Retinal pigment epithelial cell (primary cell): ENCODE measurements around the gene GNG2.
A peak's percentile ranks its signal among the peaks of the same experiment; 100 is the strongest.

ENCODE experiments used
- DNase-seq: peaks from one replicate; pipeline ENCODE4 v3.0.0-alpha.2; 2010; ENCODE audit warnings: low read depth
- H3K4me3 ChIP-seq: 2 replicates; pipeline ENCODE4 v1.5.1; 2011; ENCODE audit warnings: mild to moderate bottlenecking, low read length, control low read depth, moderate library complexity
- TF ChIP-seq, protein P1 (sequence below): conservative IDR thresholded peaks from 2 replicates; pipeline ENCODE4 v1.5.1; 2011; ENCODE audit warnings: low read depth, low read length, control low read depth, inconsistent platforms

GNG2 gene

GRCh38 chr14:51954031-51954430 lies 93.6 kb downstream of the GNG2 start:
- TF ChIP-seq, protein P1, sequence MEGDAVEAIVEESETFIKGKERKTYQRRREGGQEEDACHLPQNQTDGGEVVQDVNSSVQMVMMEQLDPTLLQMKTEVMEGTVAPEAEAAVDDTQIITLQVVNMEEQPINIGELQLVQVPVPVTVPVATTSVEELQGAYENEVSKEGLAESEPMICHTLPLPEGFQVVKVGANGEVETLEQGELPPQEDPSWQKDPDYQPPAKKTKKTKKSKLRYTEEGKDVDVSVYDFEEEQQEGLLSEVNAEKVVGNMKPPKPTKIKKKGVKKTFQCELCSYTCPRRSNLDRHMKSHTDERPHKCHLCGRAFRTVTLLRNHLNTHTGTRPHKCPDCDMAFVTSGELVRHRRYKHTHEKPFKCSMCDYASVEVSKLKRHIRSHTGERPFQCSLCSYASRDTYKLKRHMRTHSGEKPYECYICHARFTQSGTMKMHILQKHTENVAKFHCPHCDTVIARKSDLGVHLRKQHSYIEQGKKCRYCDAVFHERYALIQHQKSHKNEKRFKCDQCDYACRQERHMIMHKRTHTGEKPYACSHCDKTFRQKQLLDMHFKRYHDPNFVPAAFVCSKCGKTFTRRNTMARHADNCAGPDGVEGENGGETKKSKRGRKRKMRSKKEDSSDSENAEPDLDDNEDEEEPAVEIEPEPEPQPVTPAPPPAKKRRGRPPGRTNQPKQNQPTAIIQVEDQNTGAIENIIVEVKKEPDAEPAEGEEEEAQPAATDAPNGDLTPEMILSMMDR = no peak

GRCh38 chr14:51954657-51955056 lies 94.2 kb downstream of the GNG2 start:
- no peak overlapping the region for H3K4me3 ChIP-seq
- TF ChIP-seq, protein P1 = no peak
- DNase-seq = no peak

More at GRCh38 chr14:51954031-51954430, 93.6 kb downstream of the GNG2 start:
- H3K4me3 ChIP-seq = no peak overlapping the region
- DNase-seq = no peak

DNA sequence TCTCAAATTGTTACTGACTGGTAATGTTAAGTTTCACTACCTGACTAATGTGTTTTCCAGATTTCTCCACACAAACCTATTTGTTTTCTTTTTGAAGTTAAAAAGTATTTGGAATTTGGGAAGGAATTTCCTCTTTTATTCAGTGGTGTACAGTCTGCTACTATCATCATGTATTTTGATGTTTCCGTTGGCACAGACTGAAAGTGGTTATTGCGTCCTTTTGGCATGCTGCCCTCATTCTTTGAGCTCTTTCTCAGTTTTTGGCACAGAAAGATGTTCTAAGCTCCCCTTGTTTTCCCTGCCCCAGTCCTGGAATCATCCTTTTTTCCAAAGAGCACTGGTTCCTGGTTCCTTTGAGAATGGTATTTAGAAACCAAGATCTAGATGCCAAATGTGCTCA lies 97.5 kb downstream of the GNG2 start:
- H3K4me3 ChIP-seq = no peak overlapping the region
- no peak for DNase-seq
- TF ChIP-seq, protein P1 = no peak

- TF ChIP-seq, protein P1 = no peak
- DNase-seq = no peak
- H3K4me3 ChIP-seq = no peak overlapping the region
These were observed 99.5 kb downstream of the GNG2 start for GRCh38 chr14:51959928-51960327.

DNA sequence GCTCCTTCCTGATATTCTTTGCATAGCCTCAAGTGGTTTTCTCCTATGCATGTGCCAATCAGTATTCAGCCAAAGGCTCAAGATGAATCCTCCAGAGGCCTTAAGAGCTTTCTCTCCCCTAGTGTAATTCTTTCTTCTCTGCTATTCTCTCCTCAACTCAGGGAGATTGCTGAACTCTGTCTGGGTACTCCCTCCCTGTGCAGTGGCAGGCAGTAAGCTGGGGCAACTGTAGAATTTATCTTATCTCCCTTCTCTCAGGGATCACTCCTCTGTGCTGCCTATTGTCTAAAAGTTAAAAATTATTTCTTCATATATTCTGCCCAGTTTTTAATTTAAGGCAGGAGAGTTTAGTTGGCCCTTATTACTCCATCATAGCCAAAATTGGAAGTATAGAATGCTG lies 100.5 kb downstream of the GNG2 start:
- DNase-seq = no peak
- no peak overlapping the region for H3K4me3 ChIP-seq
- TF ChIP-seq, protein P1 = no peak

DNA sequence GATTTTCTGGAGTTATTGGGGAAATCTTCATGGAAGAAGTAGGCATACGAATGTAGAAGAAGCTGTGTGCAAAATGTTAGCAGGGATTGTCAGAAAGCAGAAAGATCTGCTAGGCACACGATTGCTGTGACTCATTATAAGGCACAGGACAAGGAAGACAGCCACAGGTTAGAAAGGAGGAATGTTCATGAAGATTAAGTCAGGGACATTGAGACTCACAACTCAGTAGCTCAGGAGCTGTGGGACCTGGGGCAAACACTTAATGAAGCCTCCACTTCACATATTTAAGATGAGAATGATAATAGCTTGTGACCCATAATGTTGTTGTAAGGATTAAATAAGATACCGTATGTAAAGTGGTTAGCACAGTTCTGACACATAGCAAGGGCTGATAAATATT lies 102.3 kb downstream of the GNG2 start:
- DNase-seq = peak; percentile 10
- TF ChIP-seq, protein P1 = no peak
- H3K4me3 ChIP-seq = no peak overlapping the region

- TF ChIP-seq, protein P1 = no peak
- peak; percentile 6 for DNase-seq
- peak overlapping the region; percentile 21 for H3K4me3 ChIP-seq
These were observed 102.9 kb downstream of the GNG2 start for GRCh38 chr14:51963286-51963685.
